Measurements from ENCODE around the gene PITX1.

PITX1 gene

DNA sequence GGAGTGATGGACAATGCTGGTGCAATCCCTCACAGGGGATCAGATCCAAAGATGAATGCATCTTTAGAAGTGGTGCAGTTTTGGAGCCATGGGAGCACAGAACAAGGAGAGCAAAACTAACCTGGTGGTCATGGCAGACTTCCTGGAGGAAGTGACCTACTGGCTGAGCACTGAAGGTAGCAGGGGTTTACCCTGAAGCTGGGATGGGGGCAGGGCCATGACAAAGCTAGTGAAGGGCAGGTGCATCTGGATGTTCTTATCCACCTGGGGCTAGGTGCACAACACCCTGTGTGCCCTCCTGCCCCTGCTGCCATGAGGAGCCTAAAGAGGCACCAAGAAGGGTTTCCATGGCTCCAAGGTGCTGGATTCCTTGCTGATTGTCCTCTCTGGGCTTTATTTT lies 11.5 kb upstream of the PITX1 start:
- no peak overlapping the region for H3K4me3 ChIP-seq (ENCODE audit: low read depth, low read length)
- no peak for DNase-seq (ENCODE audit: low read depth)
- TF ChIP-seq, protein P1, sequence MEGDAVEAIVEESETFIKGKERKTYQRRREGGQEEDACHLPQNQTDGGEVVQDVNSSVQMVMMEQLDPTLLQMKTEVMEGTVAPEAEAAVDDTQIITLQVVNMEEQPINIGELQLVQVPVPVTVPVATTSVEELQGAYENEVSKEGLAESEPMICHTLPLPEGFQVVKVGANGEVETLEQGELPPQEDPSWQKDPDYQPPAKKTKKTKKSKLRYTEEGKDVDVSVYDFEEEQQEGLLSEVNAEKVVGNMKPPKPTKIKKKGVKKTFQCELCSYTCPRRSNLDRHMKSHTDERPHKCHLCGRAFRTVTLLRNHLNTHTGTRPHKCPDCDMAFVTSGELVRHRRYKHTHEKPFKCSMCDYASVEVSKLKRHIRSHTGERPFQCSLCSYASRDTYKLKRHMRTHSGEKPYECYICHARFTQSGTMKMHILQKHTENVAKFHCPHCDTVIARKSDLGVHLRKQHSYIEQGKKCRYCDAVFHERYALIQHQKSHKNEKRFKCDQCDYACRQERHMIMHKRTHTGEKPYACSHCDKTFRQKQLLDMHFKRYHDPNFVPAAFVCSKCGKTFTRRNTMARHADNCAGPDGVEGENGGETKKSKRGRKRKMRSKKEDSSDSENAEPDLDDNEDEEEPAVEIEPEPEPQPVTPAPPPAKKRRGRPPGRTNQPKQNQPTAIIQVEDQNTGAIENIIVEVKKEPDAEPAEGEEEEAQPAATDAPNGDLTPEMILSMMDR (IDR thresholded peaks at IDR 0.05; ENCODE audit: control insufficient read depth, extremely low read depth, insufficient read depth), result no peak

GRCh38 chr5:135042595-135042994 lies 8.6 kb upstream of the PITX1 start:
- no peak for DNase-seq (ENCODE audit: low read depth)
- no peak overlapping the region for H3K4me3 ChIP-seq (ENCODE audit: low read depth, low read length)
- TF ChIP-seq, protein P1 (IDR thresholded peaks at IDR 0.05; ENCODE audit: control insufficient read depth, extremely low read depth, insufficient read depth), result no peak

GRCh38 chr5:135041726-135042125 lies 7.7 kb upstream of the PITX1 start:
- DNase-seq (ENCODE audit: low read depth), result no peak
- TF ChIP-seq, protein P1 (IDR thresholded peaks at IDR 0.05; ENCODE audit: control insufficient read depth, extremely low read depth, insufficient read depth), result no peak
- H3K4me3 ChIP-seq (ENCODE audit: low read depth, low read length), result no peak overlapping the region

DNA sequence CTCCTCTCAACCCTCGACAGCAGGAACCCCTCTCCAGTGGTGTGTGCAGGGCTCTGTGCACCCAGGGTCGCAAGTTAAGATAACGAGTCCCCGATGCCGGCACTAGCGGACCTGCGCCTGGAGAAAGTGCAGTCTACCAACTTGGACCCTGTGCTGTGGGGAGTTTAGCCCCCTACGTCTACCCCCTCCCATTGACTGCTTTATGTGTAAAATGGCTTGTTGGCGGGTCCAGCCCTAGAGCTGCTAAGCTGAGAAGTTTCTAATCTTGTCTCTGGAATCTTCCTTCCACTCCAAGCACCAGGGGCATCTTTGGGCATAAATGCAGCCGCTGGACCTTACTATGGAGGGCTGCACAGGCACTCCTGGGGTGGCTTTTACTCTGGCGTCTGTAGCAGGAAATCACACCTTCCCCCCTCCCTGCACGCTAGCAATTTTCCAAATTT lies 7.1 kb upstream of the PITX1 start:
- no peak for DNase-seq (ENCODE audit: low read depth)
- H3K4me3 ChIP-seq (ENCODE audit: low read depth, low read length), result no peak overlapping the region
- TF ChIP-seq, protein P1 (IDR thresholded peaks at IDR 0.05; ENCODE audit: control insufficient read depth, extremely low read depth, insufficient read depth), result no peak

DNA sequence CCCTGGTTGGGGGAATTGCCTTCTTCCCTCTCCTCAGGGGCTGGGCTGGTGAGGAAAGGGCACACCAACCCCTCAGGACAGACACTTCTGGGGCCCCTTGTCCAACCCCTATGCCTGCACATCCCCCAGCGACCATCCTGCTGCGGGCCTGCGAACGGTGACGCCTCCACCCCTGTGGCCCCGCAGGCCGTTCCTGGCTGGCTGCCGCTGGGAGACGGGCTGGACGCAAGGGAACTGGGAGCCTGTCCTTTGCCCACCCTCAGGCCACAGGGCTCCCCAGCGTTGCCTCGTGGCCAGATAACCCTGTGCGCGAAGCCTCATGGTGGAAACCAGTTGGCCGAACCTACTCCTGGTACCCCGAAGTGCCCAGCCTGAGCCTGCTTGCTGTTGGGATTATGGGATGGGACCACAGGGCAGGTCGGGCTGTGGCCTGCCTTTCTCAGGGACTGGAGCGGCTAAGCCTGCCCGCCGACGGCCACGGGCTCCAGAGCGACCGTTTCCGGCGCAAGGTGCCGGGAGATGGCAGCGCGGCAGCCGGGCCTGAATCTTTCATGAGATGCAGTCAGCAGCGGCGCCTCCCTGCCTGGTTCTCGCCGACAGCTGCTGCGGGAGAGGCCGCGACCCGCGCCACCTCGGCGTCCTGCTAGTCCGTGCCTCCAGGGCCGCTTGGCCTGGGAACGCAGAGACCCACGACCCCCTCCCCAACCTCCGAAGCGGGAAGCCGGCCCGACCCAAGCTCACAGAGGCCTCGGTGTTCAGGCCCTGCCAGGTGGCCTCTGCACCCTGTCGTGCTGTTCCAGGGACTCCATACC lies 6.5 kb upstream of the PITX1 start:
- H3K4me3 ChIP-seq (ENCODE audit: low read depth, low read length), result no peak overlapping the region
- TF ChIP-seq, protein P1 (IDR thresholded peaks at IDR 0.05; ENCODE audit: control insufficient read depth, extremely low read depth, insufficient read depth), result no peak
- no peak for DNase-seq (ENCODE audit: low read depth)

DNA sequence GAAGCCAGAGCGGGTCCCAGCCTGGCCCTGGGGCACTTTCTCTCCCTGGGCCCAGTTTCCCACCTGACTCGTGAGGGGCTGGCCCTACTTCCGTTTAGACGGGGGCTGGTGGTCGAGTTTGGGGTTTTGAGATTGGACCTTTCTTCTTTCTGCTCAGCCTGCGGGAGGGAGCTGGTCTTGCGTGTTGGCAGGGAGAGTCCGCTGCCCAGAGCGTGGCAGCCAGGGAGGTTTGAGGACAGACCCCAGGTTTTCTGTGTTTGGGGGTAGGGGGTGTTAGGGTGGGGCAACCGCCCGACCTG lies 6.0 kb upstream of the PITX1 start:
- no peak overlapping the region for H3K4me3 ChIP-seq (ENCODE audit: low read depth, low read length)
- no peak for DNase-seq (ENCODE audit: low read depth)
- TF ChIP-seq, protein P1 (IDR thresholded peaks at IDR 0.05; ENCODE audit: control insufficient read depth, extremely low read depth, insufficient read depth), result no peak

Data from LNCaP clone FGC (cell line).